Breast epithelium (tissue), 4 donors: ENCODE measurements around the gene ULK4. TPM values are rescaled to one million over a fixed set of nuclear protein-coding genes. Genes with fewer than 3 reads are reported as not detected.
"Not testable (repeated sequence)": the region's sequence is repeated elsewhere in the genome, so short reads cannot be mapped to it uniquely, and the experiment has no call there.

Experiments used
- DNase-seq, 2 donors: peaks; one replicate each; pipeline ENCODE4 v3.0.0-alpha.2; 2019; ENCODE audit warnings: low spot score in 2 of 2
- H3K27ac ChIP-seq, 2 donors: fragments of 200-600 bp; sonication (generic) in 1 of 2; one replicate each; pipeline ENCODE4 v1.5.1; 2016 to 2019; ENCODE audit warnings: mild to moderate bottlenecking in 1 of 2
- H3K27me3 ChIP-seq, 2 donors: fragments of 200-600 bp; sonication (generic) in 1 of 2; one replicate each; pipeline versions ENCODE4 v1.5.1 to v1.6.0; 2017 to 2019; ENCODE audit warnings: control low read depth in 1 of 2, mild to moderate bottlenecking in 1 of 2
- H3K36me3 ChIP-seq: fragments of 200-600 bp; one replicate; pipeline ENCODE4 v1.5.1; 2019
- H3K4me1 ChIP-seq, 2 donors: fragments of 200-600 bp; sonication (generic); one replicate each; pipeline ENCODE4 v1.5.1; 2016 to 2019; ENCODE audit warnings: control low read depth in 1 of 2
- H3K4me3 ChIP-seq, 3 donors: fragments of 200-600 bp; sonication (generic); 1 replicate in 2 of 3; 2 replicates in 1 of 3; pipeline ENCODE4 v1.5.1; 2016 to 2019; ENCODE audit warnings: mild to moderate bottlenecking in 3 of 3, moderate library complexity in 2 of 3
- H3K9me3 ChIP-seq, 2 donors: fragments of 200-600 bp; sonication (generic) in 1 of 2; one replicate each; pipeline ENCODE4 v1.5.1; 2016 to 2019; ENCODE audit warnings: control low read depth in 1 of 2
- POLR2A ChIP-seq: fragments of 450-650 bp; IDR thresholded peaks from one replicate; pipeline ENCODE4 v1.6.1; 2016; ENCODE audit warnings: antibody characterized with exemption, mild to moderate bottlenecking, moderate library complexity
- POLR2AphosphoS5 ChIP-seq, 3 donors: sonication (generic); formaldehyde crosslinking; IDR thresholded peaks; one replicate each; pipeline ENCODE4 v1.6.1; 2017; ENCODE audit warnings: antibody characterized with exemption in 3 of 3
- intact Hi-C: fragments of 100-400 bp; cut with DNase I; formaldehyde crosslinking; loops from one replicate; pipeline ENCODE4 v1.15.1; 2023; ENCODE audit warnings: low total_unique reads
- total RNA-seq, 3 donors: library from RNA; depleted of rRNA; stranded (reverse); fragments of >200 nt; gene quantifications; one replicate each; pipeline ENCODE4 v1.1.0, GENCODE V29; 2016
- TF ChIP-seq, protein P1 (sequence below), 3 donors: fragments of 450-650 bp; IDR thresholded peaks; one replicate each; pipeline ENCODE4 v1.5.1; 2016 to 2017; ENCODE audit warnings: antibody characterized with exemption in 3 of 3, mild to moderate bottlenecking in 3 of 3, moderate library complexity in 3 of 3

The ULK4 gene
- total RNA-seq, 3 donors from 2014 or later: 23.0 to 52.8 (median 31.8) TPM

DNA sequence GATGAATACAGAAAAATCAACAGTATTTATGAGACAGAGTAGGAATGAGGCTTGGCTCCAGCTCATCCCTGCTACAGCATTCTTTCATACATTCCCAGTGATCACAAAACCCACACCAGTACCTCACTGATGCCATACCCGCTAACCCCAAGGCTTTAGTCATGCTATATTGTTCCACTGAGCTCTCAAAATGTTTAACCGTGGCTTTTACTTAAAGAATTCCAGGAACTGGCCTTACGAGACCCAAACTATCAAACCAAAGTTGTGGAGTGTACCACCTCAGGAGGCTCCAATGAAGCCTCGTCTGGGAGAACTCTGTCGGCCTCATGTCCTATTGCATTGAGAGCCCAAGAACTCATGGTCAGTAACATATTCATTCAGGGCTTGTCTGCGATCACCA lies 278.9 kb downstream of the ULK4 start:
- Histone ChIP-seq H3K4me1 (no peaks in the 10 kb centered on the region), H3K9me3 (no peaks in the 10 kb centered on the region), H3K36me3 (no peaks in the 10 kb centered on the region), H3K27ac (no peak overlapping the region), H3K27me3 (no peaks in the 10 kb centered on the region), H3K4me3 (no peak overlapping the region)
- no peak for DNase-seq
- TF ChIP-seq POLR2AphosphoS5 (IDR thresholded peaks at IDR 0.05): no peak
- intact Hi-C loops: no loop called here

DNA sequence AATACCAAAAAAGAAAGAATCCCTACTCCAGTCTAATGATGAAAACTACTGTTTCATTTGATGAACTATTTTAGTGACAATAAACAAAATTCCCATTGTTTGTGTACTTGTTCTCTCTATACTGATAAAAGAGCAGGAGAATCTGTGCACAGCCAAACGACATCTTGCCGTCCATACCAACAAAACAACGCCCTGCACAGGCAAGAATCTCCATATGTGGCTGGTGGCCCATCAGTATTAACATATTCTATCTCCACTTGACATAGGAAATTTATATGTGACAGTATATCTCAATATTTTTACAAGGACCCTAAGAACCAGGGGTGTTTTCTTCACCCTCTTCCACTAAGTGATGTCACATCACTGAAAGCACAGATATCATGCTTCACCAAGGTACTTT lies 279.5 kb downstream of the ULK4 start:
- H3K9me3 ChIP-seq: no peaks in the 10 kb centered on the region
- H3K4me3 ChIP-seq: no peak overlapping the region
- intact Hi-C loops: no loop called here
- TF ChIP-seq POLR2AphosphoS5 (IDR thresholded peaks at IDR 0.05) (no peak), POLR2A (no peak)
- TF ChIP-seq, protein P1, sequence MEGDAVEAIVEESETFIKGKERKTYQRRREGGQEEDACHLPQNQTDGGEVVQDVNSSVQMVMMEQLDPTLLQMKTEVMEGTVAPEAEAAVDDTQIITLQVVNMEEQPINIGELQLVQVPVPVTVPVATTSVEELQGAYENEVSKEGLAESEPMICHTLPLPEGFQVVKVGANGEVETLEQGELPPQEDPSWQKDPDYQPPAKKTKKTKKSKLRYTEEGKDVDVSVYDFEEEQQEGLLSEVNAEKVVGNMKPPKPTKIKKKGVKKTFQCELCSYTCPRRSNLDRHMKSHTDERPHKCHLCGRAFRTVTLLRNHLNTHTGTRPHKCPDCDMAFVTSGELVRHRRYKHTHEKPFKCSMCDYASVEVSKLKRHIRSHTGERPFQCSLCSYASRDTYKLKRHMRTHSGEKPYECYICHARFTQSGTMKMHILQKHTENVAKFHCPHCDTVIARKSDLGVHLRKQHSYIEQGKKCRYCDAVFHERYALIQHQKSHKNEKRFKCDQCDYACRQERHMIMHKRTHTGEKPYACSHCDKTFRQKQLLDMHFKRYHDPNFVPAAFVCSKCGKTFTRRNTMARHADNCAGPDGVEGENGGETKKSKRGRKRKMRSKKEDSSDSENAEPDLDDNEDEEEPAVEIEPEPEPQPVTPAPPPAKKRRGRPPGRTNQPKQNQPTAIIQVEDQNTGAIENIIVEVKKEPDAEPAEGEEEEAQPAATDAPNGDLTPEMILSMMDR (IDR thresholded peaks at IDR 0.05): no peak
- H3K36me3 ChIP-seq: no peaks in the 10 kb centered on the region
- no peaks in the 10 kb centered on the region for H3K4me1 ChIP-seq
- no peak for DNase-seq
- no peak overlapping the region for H3K27ac ChIP-seq
- H3K27me3 ChIP-seq: no peaks in the 10 kb centered on the region

DNA sequence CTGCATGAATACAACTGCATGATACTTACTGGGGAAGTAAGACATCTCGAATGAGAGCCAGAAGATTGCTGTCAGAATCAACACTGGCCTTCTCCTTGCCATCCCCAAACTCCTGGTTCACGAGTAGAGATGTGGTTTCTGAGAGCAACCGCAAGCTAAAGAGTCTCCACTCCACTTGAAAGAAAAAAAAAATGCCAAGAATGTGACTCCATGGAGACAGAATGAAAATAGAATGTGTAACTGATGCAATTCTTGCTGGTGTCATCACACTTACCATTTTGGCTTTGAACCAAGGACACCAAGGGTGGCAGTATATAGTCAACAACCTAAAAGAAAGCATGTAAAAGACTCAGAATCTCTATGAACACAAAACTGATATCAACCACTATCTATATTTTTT lies 280.4 kb downstream of the ULK4 start:
- intact Hi-C loops: no loop called here
- H3K4me3 ChIP-seq: no peak overlapping the region

DNA sequence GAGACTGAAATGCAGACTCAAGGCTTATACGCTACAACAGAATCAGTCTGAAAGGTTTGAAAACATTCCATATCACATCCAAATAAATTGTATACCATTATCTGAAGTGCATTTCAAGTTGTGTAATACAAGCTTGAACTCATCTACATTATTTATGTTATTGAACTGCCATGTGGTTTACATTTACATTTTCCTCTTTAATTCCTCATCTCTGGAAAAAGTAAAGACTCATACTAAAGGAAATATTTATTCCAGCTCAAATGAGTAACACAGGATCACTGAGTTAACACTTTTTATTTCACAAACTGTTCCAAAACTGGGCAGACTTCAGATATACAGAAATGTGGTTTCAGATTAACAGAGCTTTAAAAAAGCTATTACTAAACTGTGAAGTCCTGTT lies 282.5 kb downstream of the ULK4 start:
- no peak overlapping the region for H3K4me3 ChIP-seq
- H3K27me3 ChIP-seq: no peaks in the 10 kb centered on the region
- H3K27ac ChIP-seq: no peak overlapping the region
- no peaks in the 10 kb centered on the region for H3K9me3 ChIP-seq
- TF ChIP-seq POLR2A (no peak), POLR2AphosphoS5 (IDR thresholded peaks at IDR 0.05) (no peak)
- TF ChIP-seq, protein P1 (IDR thresholded peaks at IDR 0.05): no peak
- H3K36me3 ChIP-seq: no peaks in the 10 kb centered on the region
- no peak for DNase-seq
- no peaks in the 10 kb centered on the region for H3K4me1 ChIP-seq
- intact Hi-C loops: no loop called here

More for the DNA sequence above, 280.4 kb downstream of the ULK4 start:
- Histone ChIP-seq H3K4me1 (no peaks in the 10 kb centered on the region), H3K9me3 (no peaks in the 10 kb centered on the region), H3K27ac (peak overlapping the region; percentile 23 to 54), H3K27me3 (no peaks in the 10 kb centered on the region), H3K36me3 (no peaks in the 10 kb centered on the region)
- DNase-seq: peak in 1 of 2 donors; percentile 51
- TF ChIP-seq, protein P1 (IDR thresholded peaks at IDR 0.05): no peak
- TF ChIP-seq POLR2A: no peak
- peak in 1 of 3 donors; percentile 46 for TF ChIP-seq POLR2AphosphoS5 (IDR thresholded peaks at IDR 0.05)

DNA sequence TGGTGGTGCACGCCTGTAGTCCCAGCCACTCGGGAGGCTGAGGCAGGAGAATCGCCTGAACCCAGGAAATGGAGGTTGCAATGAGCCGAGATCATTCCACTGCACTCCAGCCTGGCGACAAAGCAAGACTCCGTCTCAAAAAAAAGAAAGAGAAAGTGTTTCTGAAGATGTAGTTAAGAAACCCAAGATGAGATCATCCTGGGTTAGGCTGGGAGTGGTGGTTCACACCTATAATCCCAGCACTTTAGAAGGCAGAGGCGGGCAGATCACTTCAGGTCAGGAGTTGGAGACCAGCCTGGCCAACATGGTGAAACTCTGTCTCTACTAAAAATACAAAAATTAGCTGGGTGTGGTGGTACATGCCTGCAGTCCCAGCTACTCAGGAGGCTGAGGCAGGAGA lies 286.8 kb downstream of the ULK4 start:
- H3K4me3 ChIP-seq, H3K36me3 ChIP-seq, H3K9me3 ChIP-seq, intact Hi-C loops, H3K4me1 ChIP-seq, DNase-seq, H3K27me3 ChIP-seq, H3K27ac ChIP-seq: not testable (repeated sequence)

DNA sequence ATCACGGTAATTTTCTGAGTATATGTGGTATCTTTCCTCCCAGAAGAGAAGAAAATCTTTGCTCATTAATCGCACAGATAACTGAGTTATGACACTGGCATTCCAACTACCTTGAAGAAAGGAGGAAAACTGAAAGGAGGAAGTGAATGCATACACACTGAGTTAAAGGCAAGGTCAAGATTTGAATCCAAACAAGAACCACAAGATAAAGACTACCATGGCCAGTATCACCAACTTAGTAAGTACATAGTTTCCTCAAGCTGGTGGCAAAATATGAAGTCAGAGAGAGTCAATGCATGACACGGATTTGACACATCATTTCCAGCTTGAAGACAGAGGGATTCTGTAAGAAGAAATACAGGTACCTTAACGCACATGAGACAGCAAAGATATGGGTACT lies 287.5 kb downstream of the ULK4 start:
- intact Hi-C loops: no loop called here
- no peak for DNase-seq
- Histone ChIP-seq H3K27me3 (no peaks in the 10 kb centered on the region), H3K27ac (no peak overlapping the region), H3K36me3 (no peaks in the 10 kb centered on the region), H3K9me3 (peaks cover 0 to 8% of the 10 kb centered on the region in 2 donors), H3K4me1 (no peaks in the 10 kb centered on the region), H3K4me3 (no peak overlapping the region)
- TF ChIP-seq POLR2A: no peak

DNA sequence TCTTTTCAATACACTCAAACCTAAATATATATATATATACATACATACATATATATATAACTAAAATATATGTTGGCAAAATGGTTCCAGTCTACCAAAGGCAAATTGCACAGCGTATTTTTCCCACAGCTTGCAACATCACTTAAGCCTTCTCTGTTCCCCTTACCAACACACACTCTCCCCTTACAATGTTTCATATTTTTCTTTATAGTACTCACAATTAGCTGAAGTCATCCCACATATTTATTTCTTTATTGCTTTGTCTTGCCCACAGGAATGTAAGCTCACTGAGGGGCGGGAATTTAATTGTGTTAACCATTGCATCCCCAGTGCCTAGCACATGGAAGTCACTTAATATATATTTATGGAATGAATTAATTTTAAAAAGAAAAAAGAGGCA lies 288.3 kb downstream of the ULK4 start:
- Histone ChIP-seq H3K27ac (no peak overlapping the region), H3K27me3 (no peaks in the 10 kb centered on the region), H3K4me3 (no peak overlapping the region), H3K9me3 (peaks cover 0 to 8% of the 10 kb centered on the region in 2 donors), H3K36me3 (no peaks in the 10 kb centered on the region), H3K4me1 (no peaks in the 10 kb centered on the region)
- DNase-seq: no peak
- TF ChIP-seq POLR2AphosphoS5 (IDR thresholded peaks at IDR 0.05) (no peak), POLR2A (no peak)
- TF ChIP-seq, protein P1 (IDR thresholded peaks at IDR 0.05): no peak
- intact Hi-C loops: no loop called here
